ENCODE results near the gene ZDHHC21. TPM values are rescaled to one million over a fixed set of nuclear protein-coding genes. Genes with fewer than 3 reads are reported as not detected.
"Not testable (repeated sequence)": the region's sequence is repeated elsewhere in the genome, so short reads cannot be mapped to it uniquely, and the experiment has no call there.

Gene ZDHHC21
- total RNA-seq, 1 donor from 2014 or later, result 8.6 TPM

- DNase-seq (ENCODE audit: low spot score), result no peak
- intact Hi-C loops (cut with DNase I), result no loop called here
Measured at GRCh38 chr9:14687042-14687719, 6.1 kb downstream of the ZDHHC21 start.

- no peak for DNase-seq (ENCODE audit: low spot score)
- intact Hi-C loops (cut with DNase I), result no loop called here
Measured at GRCh38 chr9:14686168-14686567, 7.1 kb downstream of the ZDHHC21 start.

- DNase-seq (ENCODE audit: low spot score); intact Hi-C loops (cut with DNase I): not testable (repeated sequence)
Measured at GRCh38 chr9:14682616-14683015, 10.6 kb downstream of the ZDHHC21 start.

GRCh38 chr9:14678776-14679175 is 14.5 kb downstream of the ZDHHC21 start:
- DNase-seq (ENCODE audit: low spot score), result no peak
- intact Hi-C loops (cut with DNase I), result no loop called here

GRCh38 chr9:14677872-14678271 is 15.4 kb downstream of the ZDHHC21 start:
- no peak for DNase-seq (ENCODE audit: low spot score)
- intact Hi-C loops (cut with DNase I), result no loop called here

GRCh38 chr9:14677396-14677795 is 15.8 kb downstream of the ZDHHC21 start:
- intact Hi-C loops (cut with DNase I), result no loop called here
- DNase-seq (ENCODE audit: low spot score), result no peak

- intact Hi-C loops (cut with DNase I), result no loop called here
- DNase-seq (ENCODE audit: low spot score), result no peak
Measured at GRCh38 chr9:14674630-14675029, 18.6 kb downstream of the ZDHHC21 start.

GRCh38 chr9:14671377-14671776 is 21.9 kb downstream of the ZDHHC21 start:
- intact Hi-C loops (cut with DNase I), result no loop called here
- no peak for DNase-seq (ENCODE audit: low spot score)

GRCh38 chr9:14670718-14671117 is 22.5 kb downstream of the ZDHHC21 start:
- no peak for DNase-seq (ENCODE audit: low spot score)
- intact Hi-C loops (cut with DNase I), result no loop called here

- DNase-seq (ENCODE audit: low spot score); intact Hi-C loops (cut with DNase I): not testable (repeated sequence)
Measured at GRCh38 chr9:14664022-14664421, 29.2 kb downstream of the ZDHHC21 start.

GRCh38 chr9:14662060-14662453 is 31.2 kb downstream of the ZDHHC21 start:
- intact Hi-C loops (cut with DNase I), result no loop called here
- no peak for DNase-seq (ENCODE audit: low spot score)

- intact Hi-C loops (cut with DNase I), result no loop called here
- no peak for DNase-seq (ENCODE audit: low spot score)
Measured at GRCh38 chr9:14661421-14662059, 31.7 kb downstream of the ZDHHC21 start.

GRCh38 chr9:14660721-14661120 is 32.5 kb downstream of the ZDHHC21 start:
- DNase-seq (ENCODE audit: low spot score), result no peak
- intact Hi-C loops (cut with DNase I), result no loop called here

GRCh38 chr9:14654932-14655331 is 38.3 kb downstream of the ZDHHC21 start:
- no peak for DNase-seq (ENCODE audit: low spot score)
- intact Hi-C loops (cut with DNase I), result loop anchor here (10.0 kb wide), 1 partner anchor 190 kb away; no protein-coding TSS in a partner anchor

GRCh38 chr9:14653511-14653910 is 39.7 kb downstream of the ZDHHC21 start:
- DNase-seq (ENCODE audit: low spot score), result no peak
- intact Hi-C loops (cut with DNase I), result loop anchor here (10.0 kb wide), 1 partner anchor 189 kb away; no protein-coding TSS in a partner anchor

GRCh38 chr9:14652729-14653377 is 40.4 kb downstream of the ZDHHC21 start:
- intact Hi-C loops (cut with DNase I), result loop anchor here (10.0 kb wide), 1 partner anchor 188 kb away; no protein-coding TSS in a partner anchor
- no peak for DNase-seq (ENCODE audit: low spot score)

GRCh38 chr9:14650596-14650995 is 42.6 kb downstream of the ZDHHC21 start:
- no peak for DNase-seq (ENCODE audit: low spot score)
- intact Hi-C loops (cut with DNase I), result loop anchor here (10.0 kb wide), 1 partner anchor 186 kb away; no protein-coding TSS in a partner anchor

GRCh38 chr9:14645648-14646047 is 47.6 kb downstream of the ZDHHC21 start:
- DNase-seq (ENCODE audit: low spot score), result no peak
- intact Hi-C loops (cut with DNase I), result no loop called here

- intact Hi-C loops (cut with DNase I), result no loop called here
- no peak for DNase-seq (ENCODE audit: low spot score)
Measured at GRCh38 chr9:14640967-14641366, 52.3 kb downstream of the ZDHHC21 start.

- intact Hi-C loops (cut with DNase I), result no loop called here
- no peak for DNase-seq (ENCODE audit: low spot score)
Measured at GRCh38 chr9:14640294-14640693, 52.9 kb downstream of the ZDHHC21 start.
